Lung (tissue), 12 donors: ENCODE measurements around the gene AREL1. TPM values are rescaled to one million over a fixed set of nuclear protein-coding genes. Genes with fewer than 3 reads are reported as not detected.

Source experiments
- ATAC-seq: fragments of 200-7000 bp; cut with Tn5 transposase; one replicate; pipeline ENCODE4 v1.9.1; 2020; ENCODE audit warnings: moderate number of reproducible peaks; ENCODE audit not compliant: insufficient read depth, low FRiP score
- DNase-seq, 3 donors: peaks; one replicate each; pipeline ENCODE4 v3.0.0-alpha.2; 2013 to 2017
- H3K27ac ChIP-seq, 2 donors: one replicate each; pipeline ENCODE4 v1.5.1; 2013; ENCODE audit warnings: mild to moderate bottlenecking in 2 of 2, moderate library complexity in 2 of 2, control low read depth in 1 of 2, inconsistent platforms in 1 of 2, low read depth in 1 of 2, low read length in 1 of 2
- H3K27me3 ChIP-seq, 3 donors: one replicate each; pipeline ENCODE4 v1.5.1; 2013; ENCODE audit warnings: low read length in 2 of 3; ENCODE audit not compliant: control insufficient read depth in 3 of 3, insufficient read depth in 3 of 3
- H3K36me3 ChIP-seq, 4 donors: one replicate each; pipeline ENCODE4 v1.5.1; 2013; ENCODE audit warnings: low read length in 4 of 4, mild to moderate bottlenecking in 1 of 4, moderate library complexity in 1 of 4; ENCODE audit not compliant: control insufficient read depth in 4 of 4, insufficient read depth in 4 of 4
- H3K4me1 ChIP-seq, 5 donors: one replicate each; pipeline ENCODE4 v1.5.1; 2013; ENCODE audit warnings: low read length in 5 of 5, mild to moderate bottlenecking in 2 of 5, moderate library complexity in 1 of 5; ENCODE audit not compliant: control insufficient read depth in 5 of 5, insufficient read depth in 5 of 5
- H3K4me3 ChIP-seq: one replicate; pipeline ENCODE4 v1.5.1; 2013; ENCODE audit warnings: mild to moderate bottlenecking, control low read depth, moderate library complexity
- H3K9ac ChIP-seq, 2 donors: one replicate each; pipeline ENCODE4 v1.5.1; 2013; ENCODE audit warnings: low read length in 2 of 2, control low read depth in 1 of 2; ENCODE audit not compliant: insufficient read depth in 1 of 2
- H3K9me3 ChIP-seq, 4 donors: one replicate each; pipeline ENCODE4 v1.5.1; 2013; ENCODE audit warnings: low read length in 3 of 4, mild to moderate bottlenecking in 1 of 4, moderate library complexity in 1 of 4; ENCODE audit not compliant: control insufficient read depth in 4 of 4, insufficient read depth in 3 of 4
- CTCF ChIP-seq: IDR thresholded peaks from 2 replicates; pipeline ENCODE4 v1.5.1; 2012; ENCODE audit warnings: mild to moderate bottlenecking; ENCODE audit errors: control extremely low read depth, extremely low read depth
- WGBS, 2 donors: extraction: QIAGEN DNeasy Blood & Tissue Kit; methylation state at CpG; one replicate each; pipeline ENCODE4 v1.1.7; 2013; 5-methylcytosine and 5-hydroxymethylcytosine counted together
- polyA plus RNA-seq, 2 donors: library from polyadenylated mRNA; stranded (reverse); fragments of 200-250 nt; gene quantifications; one replicate each; pipeline ENCODE4 v1.2.1, GENCODE V29; 2013
- total RNA-seq, 2 donors: library from RNA; depleted of rRNA in 1 of 2; stranded (reverse); fragments of >200 nt in 1 of 2; gene quantifications; one replicate each; pipeline ENCODE4 v1.2.1, GENCODE V29; 2014 to 2021
- donor health status: control.
- donor health status: control.
- donor health status: Bipolar disorder and iron deficiency.
- donor health status: healthy.
- donor health status: DM: yes; HTN: yes; CAD: no.

Gene AREL1
- total and polyA plus RNA-seq, 4 donors, result 10.5 to 41.6 (median 23.8) TPM

- Histone ChIP-seq H3K36me3 (no peaks in the 10 kb centered on the region), H3K4me1 (peaks cover 0 to 9% (median 0%) of the 10 kb centered on the region in 5 donors), H3K27ac (peak overlapping the region; percentile 33 to 61), H3K4me3 (no peak overlapping the region), H3K27me3 (peaks cover 0 to 3% (median 0%) of the 10 kb centered on the region in 3 donors), H3K9ac (no peak overlapping the region), H3K9me3 (no peaks in the 10 kb centered on the region)
- TF ChIP-seq CTCF, result no peak
- no peak for DNase-seq
- ATAC-seq, result peak; percentile 58
- 53 to 69% methylated on average over 6 of the region's 6 CpGs for WGBS, 2 donors
Observed at GRCh38 chr14:74619672-74620131, 93.2 kb downstream of the AREL1 start.

GRCh38 chr14:74618078-74618952 lies 94.6 kb downstream of the AREL1 start:
- no peak for TF ChIP-seq CTCF
- H3K4me3 ChIP-seq, result no peak overlapping the region
- peak overlapping the region in 1 of 2 donors; percentile 79 for H3K27ac ChIP-seq
- peaks cover 0 to 9% (median 0%) of the 10 kb centered on the region in 5 donors for H3K4me1 ChIP-seq
- DNase-seq (no peak), ATAC-seq (no peak)
- no peak overlapping the region for H3K9ac ChIP-seq
- peaks cover 0 to 4% (median 3%) of the 10 kb centered on the region in 3 donors for H3K27me3 ChIP-seq
- WGBS, 2 donors, result 16 to 38% methylated on average over 10 of the region's 10 CpGs
- no peaks in the 10 kb centered on the region for H3K9me3 ChIP-seq
- no peaks in the 10 kb centered on the region for H3K36me3 ChIP-seq

DNA sequence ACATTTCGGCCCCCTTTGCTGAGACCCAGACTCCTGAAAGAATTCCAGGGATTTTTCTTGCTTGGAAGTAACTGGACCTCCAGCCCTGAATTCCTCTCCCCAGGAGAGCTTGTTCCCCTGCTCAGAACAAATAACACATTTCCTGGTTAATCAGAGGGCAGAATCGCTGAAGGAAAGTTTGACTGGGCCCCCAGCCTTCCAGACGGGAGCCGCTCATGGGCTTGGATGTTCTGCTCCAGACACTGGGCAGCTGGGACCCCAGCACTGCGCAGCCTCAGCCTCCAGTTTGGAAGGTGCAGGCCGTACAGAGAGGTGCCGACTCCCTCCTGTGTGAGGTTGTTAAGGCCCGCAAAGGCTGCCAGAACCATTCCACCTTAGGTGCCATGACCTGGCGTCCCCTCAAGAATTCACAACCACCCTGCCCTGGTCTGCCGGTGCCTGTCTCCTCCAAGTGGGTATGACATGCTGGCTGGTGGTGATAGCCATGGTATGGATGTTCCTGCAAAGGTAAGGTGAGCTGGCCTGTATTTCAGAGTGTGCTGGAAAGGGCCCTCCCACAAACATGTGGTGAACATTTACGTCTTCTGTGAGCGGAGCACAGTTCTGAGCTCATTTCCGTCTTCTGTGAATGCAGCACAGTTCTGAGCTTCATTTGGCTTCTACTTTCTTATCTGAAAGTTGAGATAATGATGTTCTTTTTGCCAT lies 95.7 kb downstream of the AREL1 start:
- 83 to 88% methylated on average over 13 of the region's 13 CpGs for WGBS, 2 donors
- Histone ChIP-seq H3K27ac (no peak overlapping the region), H3K9me3 (no peaks in the 10 kb centered on the region), H3K27me3 (peaks cover 0 to 7% (median 3%) of the 10 kb centered on the region in 3 donors), H3K9ac (no peak overlapping the region), H3K4me3 (no peak overlapping the region), H3K4me1 (peaks cover 0 to 9% (median 0%) of the 10 kb centered on the region in 5 donors), H3K36me3 (no peaks in the 10 kb centered on the region)
- DNase-seq (no peak), ATAC-seq (no peak)
- TF ChIP-seq CTCF, result no peak
